ENCODE measurements around the gene SAMD4A.

Gene SAMD4A

DNA sequence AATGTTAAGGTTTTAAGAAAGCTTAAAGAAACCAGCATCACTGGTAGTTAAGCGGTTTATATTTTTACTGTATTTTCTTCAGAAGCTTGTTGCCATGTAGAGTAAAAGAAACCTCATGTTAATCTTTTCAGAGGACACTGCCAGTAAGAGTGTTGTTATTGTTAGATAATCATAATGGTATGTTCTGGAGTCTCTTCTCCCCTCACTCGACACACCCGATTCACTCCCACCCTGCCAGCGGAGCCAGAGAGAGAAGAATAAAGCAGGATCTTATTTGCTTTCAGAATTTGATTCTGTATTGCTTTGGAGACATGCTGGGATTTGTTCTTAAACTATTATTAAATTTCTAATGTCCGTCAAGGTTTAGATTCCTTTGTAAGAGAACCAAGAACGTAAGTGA, 113.7 kb downstream of the SAMD4A start:
- DNase-seq (ENCODE audit: low read depth in 1 of 2, low spot score in 1 of 2) = no peak
- TF ChIP-seq SPI1 (IDR thresholded peaks at IDR 0.05; ENCODE audit: borderline replicate concordance, low read depth) (no peak), POLR2AphosphoS5 (IDR thresholded peaks at IDR 0.05; ENCODE audit: low read depth) (no peak), GABPA (IDR thresholded peaks at IDR 0.05; ENCODE audit: low read depth) (no peak)
- TF ChIP-seq, protein P1, sequence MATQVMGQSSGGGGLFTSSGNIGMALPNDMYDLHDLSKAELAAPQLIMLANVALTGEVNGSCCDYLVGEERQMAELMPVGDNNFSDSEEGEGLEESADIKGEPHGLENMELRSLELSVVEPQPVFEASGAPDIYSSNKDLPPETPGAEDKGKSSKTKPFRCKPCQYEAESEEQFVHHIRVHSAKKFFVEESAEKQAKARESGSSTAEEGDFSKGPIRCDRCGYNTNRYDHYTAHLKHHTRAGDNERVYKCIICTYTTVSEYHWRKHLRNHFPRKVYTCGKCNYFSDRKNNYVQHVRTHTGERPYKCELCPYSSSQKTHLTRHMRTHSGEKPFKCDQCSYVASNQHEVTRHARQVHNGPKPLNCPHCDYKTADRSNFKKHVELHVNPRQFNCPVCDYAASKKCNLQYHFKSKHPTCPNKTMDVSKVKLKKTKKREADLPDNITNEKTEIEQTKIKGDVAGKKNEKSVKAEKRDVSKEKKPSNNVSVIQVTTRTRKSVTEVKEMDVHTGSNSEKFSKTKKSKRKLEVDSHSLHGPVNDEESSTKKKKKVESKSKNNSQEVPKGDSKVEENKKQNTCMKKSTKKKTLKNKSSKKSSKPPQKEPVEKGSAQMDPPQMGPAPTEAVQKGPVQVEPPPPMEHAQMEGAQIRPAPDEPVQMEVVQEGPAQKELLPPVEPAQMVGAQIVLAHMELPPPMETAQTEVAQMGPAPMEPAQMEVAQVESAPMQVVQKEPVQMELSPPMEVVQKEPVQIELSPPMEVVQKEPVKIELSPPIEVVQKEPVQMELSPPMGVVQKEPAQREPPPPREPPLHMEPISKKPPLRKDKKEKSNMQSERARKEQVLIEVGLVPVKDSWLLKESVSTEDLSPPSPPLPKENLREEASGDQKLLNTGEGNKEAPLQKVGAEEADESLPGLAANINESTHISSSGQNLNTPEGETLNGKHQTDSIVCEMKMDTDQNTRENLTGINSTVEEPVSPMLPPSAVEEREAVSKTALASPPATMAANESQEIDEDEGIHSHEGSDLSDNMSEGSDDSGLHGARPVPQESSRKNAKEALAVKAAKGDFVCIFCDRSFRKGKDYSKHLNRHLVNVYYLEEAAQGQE (IDR thresholded peaks at IDR 0.05; ENCODE audit: insufficient replicate concordance, low read depth) = no peak
- TF ChIP-seq, protein P2, sequence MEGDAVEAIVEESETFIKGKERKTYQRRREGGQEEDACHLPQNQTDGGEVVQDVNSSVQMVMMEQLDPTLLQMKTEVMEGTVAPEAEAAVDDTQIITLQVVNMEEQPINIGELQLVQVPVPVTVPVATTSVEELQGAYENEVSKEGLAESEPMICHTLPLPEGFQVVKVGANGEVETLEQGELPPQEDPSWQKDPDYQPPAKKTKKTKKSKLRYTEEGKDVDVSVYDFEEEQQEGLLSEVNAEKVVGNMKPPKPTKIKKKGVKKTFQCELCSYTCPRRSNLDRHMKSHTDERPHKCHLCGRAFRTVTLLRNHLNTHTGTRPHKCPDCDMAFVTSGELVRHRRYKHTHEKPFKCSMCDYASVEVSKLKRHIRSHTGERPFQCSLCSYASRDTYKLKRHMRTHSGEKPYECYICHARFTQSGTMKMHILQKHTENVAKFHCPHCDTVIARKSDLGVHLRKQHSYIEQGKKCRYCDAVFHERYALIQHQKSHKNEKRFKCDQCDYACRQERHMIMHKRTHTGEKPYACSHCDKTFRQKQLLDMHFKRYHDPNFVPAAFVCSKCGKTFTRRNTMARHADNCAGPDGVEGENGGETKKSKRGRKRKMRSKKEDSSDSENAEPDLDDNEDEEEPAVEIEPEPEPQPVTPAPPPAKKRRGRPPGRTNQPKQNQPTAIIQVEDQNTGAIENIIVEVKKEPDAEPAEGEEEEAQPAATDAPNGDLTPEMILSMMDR (IDR thresholded peaks at IDR 0.05; ENCODE audit: insufficient read depth, low read length) = no peak
- no peak overlapping the region for H3K4me3 ChIP-seq (replicated peaks; ENCODE audit: insufficient read depth, low read length)
- H3K27ac ChIP-seq (replicated peaks) = no peak overlapping the region
- peaks cover 5% of the 10 kb centered on the region for H3K27me3 ChIP-seq (ENCODE audit: insufficient read depth, poor library complexity, severe bottlenecking)

DNA sequence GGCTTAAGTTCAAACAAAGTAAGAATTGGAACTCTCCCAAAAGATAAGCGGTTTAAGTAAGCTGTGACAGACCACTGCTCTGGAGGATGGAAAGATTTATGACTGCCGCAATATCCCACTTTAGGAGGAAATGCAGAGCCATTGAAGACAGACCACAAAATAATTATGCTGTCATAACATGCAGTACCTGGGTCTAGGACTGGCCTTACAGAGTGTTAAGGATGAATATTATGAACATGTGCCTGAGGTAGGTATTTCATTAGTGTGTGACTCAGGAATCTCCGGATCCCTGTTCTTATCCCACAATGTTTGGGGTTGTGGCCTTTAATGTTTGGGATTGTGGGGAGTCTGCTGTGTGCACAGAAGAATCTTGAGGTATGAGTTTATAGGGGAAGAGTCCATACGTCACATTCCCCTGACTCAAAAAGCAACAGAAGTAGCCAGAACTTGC, 114.9 kb downstream of the SAMD4A start:
- Histone ChIP-seq H3K27me3 (ENCODE audit: insufficient read depth, poor library complexity, severe bottlenecking) (peaks cover 5% of the 10 kb centered on the region), H3K4me3 (replicated peaks; ENCODE audit: insufficient read depth, low read length) (no peak overlapping the region), H3K27ac (replicated peaks) (no peak overlapping the region)
- TF ChIP-seq SPI1 (IDR thresholded peaks at IDR 0.05; ENCODE audit: borderline replicate concordance, low read depth) (no peak), GABPA (IDR thresholded peaks at IDR 0.05; ENCODE audit: low read depth) (no peak), POLR2AphosphoS5 (IDR thresholded peaks at IDR 0.05; ENCODE audit: low read depth) (no peak)
- TF ChIP-seq, protein P1 (IDR thresholded peaks at IDR 0.05; ENCODE audit: insufficient replicate concordance, low read depth) = no peak
- TF ChIP-seq, protein P2 (IDR thresholded peaks at IDR 0.05; ENCODE audit: insufficient read depth, low read length) = no peak
- no peak for DNase-seq (ENCODE audit: low read depth in 1 of 2, low spot score in 1 of 2)

DNA sequence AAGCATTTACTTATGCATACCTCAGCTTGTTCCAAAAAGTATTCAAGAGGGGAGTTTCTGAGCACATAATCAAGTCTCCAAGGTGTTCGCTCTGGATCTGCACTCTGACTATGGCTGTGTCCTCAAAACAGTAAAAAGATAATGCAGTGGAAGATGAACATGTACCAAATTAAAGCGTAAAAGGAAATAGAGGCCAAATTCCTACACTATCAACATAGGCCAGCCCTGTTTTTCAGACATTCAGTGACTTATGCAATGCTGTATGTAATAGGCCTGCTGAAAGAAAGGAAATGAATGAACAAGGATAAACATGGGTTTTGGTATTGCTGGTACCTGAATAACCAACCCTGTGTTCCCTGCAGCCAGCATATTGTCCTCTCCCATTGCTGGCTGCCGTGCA, 115.7 kb downstream of the SAMD4A start:
- H3K27me3 ChIP-seq (ENCODE audit: insufficient read depth, poor library complexity, severe bottlenecking) = peaks cover 5% of the 10 kb centered on the region
- DNase-seq (ENCODE audit: low read depth in 1 of 2, low spot score in 1 of 2) = no peak
- no peak overlapping the region for H3K4me3 ChIP-seq (replicated peaks; ENCODE audit: insufficient read depth, low read length)
- H3K27ac ChIP-seq (replicated peaks) = no peak overlapping the region
- no peak for TF ChIP-seq SPI1 (IDR thresholded peaks at IDR 0.05; ENCODE audit: borderline replicate concordance, low read depth)
- no peak for TF ChIP-seq GABPA (IDR thresholded peaks at IDR 0.05; ENCODE audit: low read depth)
- TF ChIP-seq POLR2AphosphoS5 (IDR thresholded peaks at IDR 0.05; ENCODE audit: low read depth) = no peak
- TF ChIP-seq, protein P1 (IDR thresholded peaks at IDR 0.05; ENCODE audit: insufficient replicate concordance, low read depth) = no peak
- TF ChIP-seq, protein P2 (IDR thresholded peaks at IDR 0.05; ENCODE audit: insufficient read depth, low read length) = no peak

Data from HL-60 (cell line).